Activated gamma-delta T cell treated with anti-CD3 and anti-CD28 coated beads, Interleukin-2, amount 50 U/mL, for 16 hours (primary cell): ENCODE data around the gene PORCN.

Experiments used
- DNase-seq: peaks from one replicate; pipeline ENCODE4 v3.0.0-alpha.2; 2020; ENCODE audit warnings: low read depth

PORCN gene

GRCh38 chrX:48508400-48509244 lies at the start of gene PORCN:
TSS of gene PORCN (plus strand) at chrX:48508992. CDS start at chrX:48509821, 829 bp downstream.
- peak; percentile 65 for DNase-seq

- no peak for DNase-seq
Measured at GRCh38 chrX:48459483-48459882, 49.3 kb upstream of the PORCN start.

GRCh38 chrX:48460031-48460430 lies 48.8 kb upstream of the PORCN start:
- DNase-seq, result no peak

GRCh38 chrX:48460606-48461005 lies 48.2 kb upstream of the PORCN start:
- DNase-seq, result no peak

- DNase-seq, result no peak
Measured at GRCh38 chrX:48461830-48462229, 47.0 kb upstream of the PORCN start.

- DNase-seq, result no peak
Measured at GRCh38 chrX:48465336-48465933, 43.4 kb upstream of the PORCN start.

DNA sequence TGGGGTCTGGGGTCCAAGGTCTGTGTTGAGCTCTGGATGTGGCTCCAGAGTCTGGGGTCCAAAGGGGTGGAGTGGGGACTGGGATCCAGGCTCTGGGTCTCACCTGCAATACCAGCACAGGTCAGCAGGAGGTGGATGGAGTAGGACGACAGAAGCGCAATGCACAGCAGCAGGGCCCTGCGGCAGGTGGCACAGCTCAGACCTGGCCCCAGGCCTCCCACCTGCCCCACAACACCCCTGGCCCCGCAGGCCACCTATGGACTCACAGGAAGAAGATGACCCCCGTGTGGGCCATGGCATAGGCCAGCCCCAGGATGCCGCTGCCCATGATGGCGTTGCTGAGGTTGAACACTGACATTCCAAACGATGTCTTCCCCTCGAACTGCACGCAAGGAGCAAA lies 42.1 kb upstream of the PORCN start:
- DNase-seq, result no peak

DNA sequence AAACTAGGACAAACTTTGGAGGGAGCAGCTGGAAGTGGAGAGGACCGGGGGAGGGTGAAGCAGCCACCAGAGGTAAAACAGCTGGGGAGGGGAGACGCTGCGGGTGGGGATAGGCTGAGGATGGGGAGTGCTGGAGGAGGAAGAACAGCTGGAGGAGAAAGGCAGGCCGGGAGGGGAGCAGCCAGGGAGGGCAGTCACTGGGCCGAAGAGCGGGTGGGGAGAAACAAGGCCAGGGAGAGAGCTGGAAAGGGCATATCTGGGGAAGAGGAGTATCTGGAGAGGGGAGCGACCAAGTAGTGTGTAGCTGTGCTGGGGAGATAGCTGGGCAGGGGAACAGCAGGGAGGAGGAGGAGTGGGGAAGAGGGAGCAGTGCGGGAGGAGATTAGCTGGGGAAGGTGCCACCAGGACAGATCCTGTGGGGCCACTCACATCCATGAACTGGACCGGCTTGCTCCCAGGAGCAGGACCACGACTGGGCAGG lies 41.5 kb upstream of the PORCN start:
- no peak for DNase-seq

GRCh38 chrX:48468247-48468671 lies 40.5 kb upstream of the PORCN start:
- peak; percentile 22 for DNase-seq

DNA sequence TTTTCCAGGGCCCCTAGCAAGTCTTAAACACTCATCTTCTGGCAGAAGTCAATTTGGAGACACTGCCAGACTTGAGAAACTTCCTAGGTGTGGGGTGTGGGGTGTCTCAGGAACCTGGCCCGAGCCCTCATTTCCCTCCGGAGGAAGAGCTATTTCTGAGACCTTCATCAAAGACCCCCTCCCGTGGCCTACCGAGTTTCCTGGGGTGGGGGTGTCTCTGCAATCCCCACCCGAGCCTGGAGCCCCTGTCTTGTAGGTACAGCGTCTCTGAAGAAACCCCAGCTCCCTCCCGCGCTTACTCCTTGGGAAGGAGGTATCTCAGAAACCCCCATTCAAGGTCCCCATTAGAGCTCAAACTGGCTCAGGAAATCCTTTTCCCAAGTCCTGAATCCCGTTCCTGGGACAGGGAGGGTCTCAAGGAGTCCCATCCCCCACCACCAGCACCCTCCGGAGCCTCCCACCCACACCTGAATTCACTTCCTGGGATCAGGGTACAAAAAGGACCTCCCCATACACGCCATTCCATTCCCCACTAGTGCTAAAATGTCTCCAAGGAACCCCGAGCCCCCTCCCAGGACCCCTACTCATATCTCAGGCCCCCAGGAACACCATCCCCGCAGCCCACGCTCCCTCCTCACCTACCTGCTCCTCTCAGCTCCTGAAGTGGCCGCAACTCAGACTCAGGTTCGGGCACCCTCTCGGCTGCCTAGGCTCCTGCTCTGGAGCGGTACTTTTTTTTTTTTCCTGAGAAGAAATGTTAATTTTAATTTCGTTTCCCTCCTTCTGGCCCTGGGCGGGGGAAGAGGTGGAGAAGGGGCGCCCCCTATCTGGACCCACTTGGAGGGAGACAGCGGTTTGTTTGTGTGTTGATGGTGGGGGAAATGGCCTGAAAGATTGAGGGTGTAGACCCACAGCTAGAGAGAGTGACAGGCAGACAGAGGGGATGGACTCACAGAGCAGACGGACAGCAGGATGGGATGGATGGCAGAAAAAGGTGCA lies 39.8 kb upstream of the PORCN start:
- no peak for DNase-seq

DNA sequence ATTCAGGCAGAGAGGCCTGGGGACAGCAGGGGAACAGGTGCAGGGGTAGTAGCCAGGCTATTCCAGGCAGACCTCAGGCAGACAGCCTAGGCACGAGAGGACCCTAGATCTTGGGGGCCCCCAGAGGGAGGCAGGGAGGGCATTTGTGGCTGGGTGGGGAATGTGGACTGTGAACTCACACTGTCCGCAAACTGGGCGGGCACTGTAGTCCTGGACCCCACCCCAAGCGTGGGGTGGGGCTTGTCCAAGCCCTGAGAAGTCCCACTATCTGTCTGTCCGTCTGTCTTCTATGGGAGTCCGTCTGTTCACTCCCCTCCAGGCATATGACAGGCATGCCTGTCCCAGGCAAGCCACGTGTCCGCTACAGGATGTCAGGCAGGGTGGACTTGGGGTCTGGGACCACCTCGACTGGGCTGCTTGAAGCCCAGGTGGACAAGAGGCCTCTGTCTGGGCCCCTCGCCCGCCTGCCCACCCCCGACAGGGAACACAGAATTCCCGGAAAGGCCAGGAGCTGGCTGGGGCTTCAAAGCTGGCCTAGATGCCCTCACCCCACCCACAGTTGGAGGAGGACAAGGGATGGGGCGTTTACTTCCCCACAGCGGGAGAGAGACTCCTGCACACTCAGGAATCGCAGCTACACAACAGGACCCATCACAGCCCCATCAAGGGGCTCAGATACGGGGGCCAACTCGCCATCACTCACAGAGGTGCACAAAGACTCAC lies 38.5 kb upstream of the PORCN start, which contains the start of gene SLC38A5:
Gene SLC38A5 (minus strand): TSS at position 151 of the 723 bp plus-strand sequence. CDS start 2,336 bp downstream, outside the sequence.
- DNase-seq, result no peak

DNA sequence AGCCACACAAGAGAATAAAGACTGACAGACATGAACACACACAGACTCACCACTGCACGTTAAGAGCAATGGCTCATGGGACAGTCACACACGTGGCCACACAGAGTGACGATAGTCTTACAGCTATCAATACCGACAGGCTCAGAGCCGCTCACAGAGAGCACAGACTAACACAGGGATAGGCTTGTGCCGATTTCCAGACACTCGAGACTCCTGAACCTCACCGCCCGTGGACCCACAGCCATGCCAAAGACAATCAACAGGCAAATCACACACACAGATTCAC lies 38.0 kb upstream of the PORCN start:
- no peak for DNase-seq

DNA sequence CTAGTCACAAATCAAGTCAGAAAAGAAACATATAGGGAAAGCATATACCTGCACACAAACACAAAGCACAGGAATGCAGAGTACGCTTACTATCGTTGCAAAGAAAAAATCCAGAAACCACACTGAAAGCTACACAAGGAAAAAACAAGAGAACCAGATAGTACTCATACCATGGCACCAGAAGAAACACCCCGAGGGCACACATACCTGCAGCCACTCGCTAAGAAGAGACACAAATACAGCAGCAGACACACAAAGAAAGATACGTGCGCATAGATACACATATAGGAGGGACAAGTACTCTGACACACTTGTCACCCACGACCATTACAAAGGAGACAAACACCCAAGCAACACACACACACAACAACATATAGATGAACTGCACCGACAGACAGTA lies 37.3 kb upstream of the PORCN start:
- no peak for DNase-seq

- DNase-seq, result no peak
Measured at GRCh38 chrX:48472225-48472624, 36.6 kb upstream of the PORCN start.

- DNase-seq, result no peak
Measured at GRCh38 chrX:48472851-48473703, 35.7 kb upstream of the PORCN start.

DNA sequence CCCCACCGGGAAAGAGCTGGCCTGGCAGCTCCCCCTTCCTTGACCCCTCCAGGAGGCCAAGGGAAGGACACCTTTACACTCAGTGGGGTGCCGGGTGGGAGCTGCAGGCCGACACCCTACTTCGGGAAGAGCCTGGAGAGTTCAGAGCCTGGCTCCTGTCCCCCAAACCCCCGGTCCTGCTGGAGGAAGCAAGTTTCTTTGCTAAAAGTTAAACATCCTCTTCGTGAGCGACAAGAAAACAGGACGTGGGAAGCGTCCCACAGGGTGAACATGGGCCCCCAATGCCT lies 35.1 kb upstream of the PORCN start:
- no peak for DNase-seq

DNA sequence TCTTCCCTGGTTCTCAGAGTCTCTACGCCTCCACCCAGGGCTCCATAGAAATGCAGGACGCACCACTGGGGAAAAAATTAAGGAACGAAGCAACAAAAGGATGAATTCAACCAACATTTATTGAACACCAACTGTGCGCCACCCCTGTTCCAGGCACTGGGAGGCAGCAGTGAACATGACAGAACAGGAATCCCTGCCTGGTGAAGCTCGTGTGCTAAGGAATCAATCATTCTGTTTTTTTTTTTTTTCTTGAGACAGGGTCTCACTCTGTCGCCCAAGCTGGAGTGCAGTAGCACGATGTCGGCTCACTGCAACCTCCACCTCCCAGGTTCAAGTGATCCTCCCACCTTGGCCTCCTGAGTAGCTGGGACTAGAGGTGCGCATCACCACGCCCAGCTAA lies 34.7 kb upstream of the PORCN start:
- DNase-seq, result no peak

GRCh38 chrX:48474581-48474980 lies 34.2 kb upstream of the PORCN start:
- no peak for DNase-seq

GRCh38 chrX:48475296-48475695 lies 33.5 kb upstream of the PORCN start:
- DNase-seq, result no peak

- peak; percentile 79 for DNase-seq
Measured at GRCh38 chrX:48475774-48476577, 32.8 kb upstream of the PORCN start, which contains the start of gene FTSJ1. TSS of gene FTSJ1 (plus strand) at chrX:48476199. CDS start at chrX:48478048, 1,849 bp downstream.
